Glutamatergic neuron (in vitro differentiated cells): ENCODE results near the gene CASKIN1. TPM values are rescaled to one million over a fixed set of nuclear protein-coding genes. Genes with fewer than 3 reads are reported as not detected.

Source experiments
- DNase-seq: peaks from one replicate; pipeline ENCODE4 v3.0.0; 2022
- H3K27ac Mint-ChIP-seq: one replicate; pipeline ENCODE4 v1.8.0; 2020; ENCODE audit warnings: mild to moderate bottlenecking, mixed read lengths, inconsistent platforms; ENCODE audit not compliant: unreplicated experiment
- H3K27me3 Mint-ChIP-seq: one replicate; pipeline ENCODE4 v1.8.0; 2020; ENCODE audit warnings: mild to moderate bottlenecking, moderate library complexity, mixed read lengths, inconsistent platforms; ENCODE audit not compliant: unreplicated experiment
- H3K36me3 Mint-ChIP-seq: one replicate; pipeline ENCODE4 v1.8.0; 2020; ENCODE audit warnings: mild to moderate bottlenecking, mixed read lengths, inconsistent platforms; ENCODE audit not compliant: unreplicated experiment
- H3K4me1 Mint-ChIP-seq: one replicate; pipeline ENCODE4 v1.8.0; 2020; ENCODE audit warnings: mild to moderate bottlenecking, low read depth, mixed read lengths, inconsistent platforms; ENCODE audit not compliant: unreplicated experiment
- H3K4me3 Mint-ChIP-seq: one replicate; pipeline ENCODE4 v1.8.0; 2020; ENCODE audit warnings: mild to moderate bottlenecking, mixed read lengths, inconsistent platforms; ENCODE audit not compliant: unreplicated experiment
- H3K9me3 Mint-ChIP-seq: one replicate; pipeline ENCODE4 v1.8.0; 2020; ENCODE audit warnings: mild to moderate bottlenecking, moderate library complexity, mixed read lengths, inconsistent platforms; ENCODE audit not compliant: unreplicated experiment
- total RNA-seq: library from RNA; stranded (reverse); fragmentation: NEBNext Ultra II Directional; extraction: Animal tissue kit (Norgen Biotek cat#: 25700); gene quantifications from one replicate; pipeline ENCODE4 v1.2.1, GENCODE V29; 2021; ENCODE audit not compliant: unreplicated experiment
- TF ChIP-seq, protein P1 (sequence below): fragments of 200-600 bp; sonication (generic); IDR thresholded peaks from one replicate; pipeline ENCODE4 v1.5.0; 2021; ENCODE audit not compliant: partially characterized antibody, unreplicated experiment

The CASKIN1 gene
- total RNA-seq, 1 donor from 2014 or later: 31.6 TPM

DNA sequence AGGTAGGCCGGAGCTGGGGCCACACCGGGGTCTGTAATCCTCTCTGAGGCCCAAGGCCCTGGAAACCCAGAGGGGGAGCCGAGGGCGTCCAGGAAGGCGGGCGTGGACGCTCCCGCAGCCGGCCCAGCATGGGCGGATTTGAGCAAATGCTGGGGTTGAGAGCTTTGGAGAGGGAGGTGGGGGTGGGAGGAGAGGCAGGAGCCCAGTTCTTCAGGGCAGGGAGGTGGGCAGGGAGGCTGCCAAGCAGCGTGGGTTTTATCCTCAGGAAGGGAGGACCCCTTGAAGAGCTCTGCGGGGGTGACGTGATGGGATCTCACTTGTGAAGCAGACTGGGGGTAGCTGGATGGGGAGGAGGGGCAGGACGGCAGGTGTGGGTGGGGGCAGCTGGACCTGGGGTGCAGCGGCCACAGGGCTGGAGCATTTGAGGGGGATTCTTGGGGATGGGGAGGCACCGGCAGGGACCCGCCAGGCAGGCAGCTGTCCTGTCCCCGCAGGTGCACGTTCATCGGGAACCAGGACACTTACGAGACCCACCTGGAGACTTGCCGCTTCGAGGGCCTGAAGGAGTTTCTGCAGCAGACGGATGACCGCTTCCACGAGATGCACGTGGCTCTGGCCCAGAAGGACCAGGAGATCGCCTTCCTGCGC lies 23.6 kb downstream of the CASKIN1 start:
- H3K27ac Mint-ChIP-seq: no peak overlapping the region
- H3K4me3 Mint-ChIP-seq: no peak overlapping the region
- no peak for DNase-seq
- H3K36me3 Mint-ChIP-seq: no peaks in the 10 kb centered on the region
- TF ChIP-seq, protein P1, sequence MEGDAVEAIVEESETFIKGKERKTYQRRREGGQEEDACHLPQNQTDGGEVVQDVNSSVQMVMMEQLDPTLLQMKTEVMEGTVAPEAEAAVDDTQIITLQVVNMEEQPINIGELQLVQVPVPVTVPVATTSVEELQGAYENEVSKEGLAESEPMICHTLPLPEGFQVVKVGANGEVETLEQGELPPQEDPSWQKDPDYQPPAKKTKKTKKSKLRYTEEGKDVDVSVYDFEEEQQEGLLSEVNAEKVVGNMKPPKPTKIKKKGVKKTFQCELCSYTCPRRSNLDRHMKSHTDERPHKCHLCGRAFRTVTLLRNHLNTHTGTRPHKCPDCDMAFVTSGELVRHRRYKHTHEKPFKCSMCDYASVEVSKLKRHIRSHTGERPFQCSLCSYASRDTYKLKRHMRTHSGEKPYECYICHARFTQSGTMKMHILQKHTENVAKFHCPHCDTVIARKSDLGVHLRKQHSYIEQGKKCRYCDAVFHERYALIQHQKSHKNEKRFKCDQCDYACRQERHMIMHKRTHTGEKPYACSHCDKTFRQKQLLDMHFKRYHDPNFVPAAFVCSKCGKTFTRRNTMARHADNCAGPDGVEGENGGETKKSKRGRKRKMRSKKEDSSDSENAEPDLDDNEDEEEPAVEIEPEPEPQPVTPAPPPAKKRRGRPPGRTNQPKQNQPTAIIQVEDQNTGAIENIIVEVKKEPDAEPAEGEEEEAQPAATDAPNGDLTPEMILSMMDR: no peak
- peaks cover 2% of the 10 kb centered on the region for H3K27me3 Mint-ChIP-seq
- H3K9me3 Mint-ChIP-seq: no peaks in the 10 kb centered on the region
- H3K4me1 Mint-ChIP-seq: peaks cover 3% of the 10 kb centered on the region

DNA sequence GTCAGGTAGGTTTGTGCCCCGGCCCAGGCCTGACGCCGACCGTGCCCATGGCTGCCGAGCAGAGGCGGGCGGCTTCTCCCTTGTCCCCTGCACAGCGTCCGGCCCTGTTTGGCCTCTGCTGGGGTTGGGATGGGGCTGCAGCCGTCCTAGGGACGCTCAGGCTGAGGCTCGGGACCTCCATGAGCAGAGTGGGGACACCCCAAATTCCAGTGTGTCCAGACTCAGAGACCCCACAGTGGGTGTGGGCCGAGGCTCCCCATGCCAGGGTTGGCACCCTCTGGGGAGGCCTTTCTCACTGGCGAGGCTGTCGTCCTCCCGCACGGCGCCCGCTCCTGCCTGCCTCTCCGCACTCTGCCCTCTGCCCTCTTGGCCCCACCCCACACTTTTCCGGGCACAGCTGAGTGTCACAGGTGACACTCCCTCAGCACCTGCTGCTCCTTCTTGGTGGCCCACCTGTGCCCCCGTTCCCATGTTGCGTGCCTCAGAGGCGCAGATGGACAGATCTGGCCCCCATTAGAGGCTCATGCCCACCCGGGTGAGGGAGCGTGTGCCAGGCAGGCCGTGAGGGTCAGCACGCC lies 24.7 kb downstream of the CASKIN1 start:
- TF ChIP-seq, protein P1: no peak
- H3K36me3 Mint-ChIP-seq: no peaks in the 10 kb centered on the region
- DNase-seq: no peak
- H3K27ac Mint-ChIP-seq: no peak overlapping the region
- peaks cover 2% of the 10 kb centered on the region for H3K27me3 Mint-ChIP-seq
- no peaks in the 10 kb centered on the region for H3K9me3 Mint-ChIP-seq
- no peak overlapping the region for H3K4me3 Mint-ChIP-seq
- peaks cover 3% of the 10 kb centered on the region for H3K4me1 Mint-ChIP-seq

DNA sequence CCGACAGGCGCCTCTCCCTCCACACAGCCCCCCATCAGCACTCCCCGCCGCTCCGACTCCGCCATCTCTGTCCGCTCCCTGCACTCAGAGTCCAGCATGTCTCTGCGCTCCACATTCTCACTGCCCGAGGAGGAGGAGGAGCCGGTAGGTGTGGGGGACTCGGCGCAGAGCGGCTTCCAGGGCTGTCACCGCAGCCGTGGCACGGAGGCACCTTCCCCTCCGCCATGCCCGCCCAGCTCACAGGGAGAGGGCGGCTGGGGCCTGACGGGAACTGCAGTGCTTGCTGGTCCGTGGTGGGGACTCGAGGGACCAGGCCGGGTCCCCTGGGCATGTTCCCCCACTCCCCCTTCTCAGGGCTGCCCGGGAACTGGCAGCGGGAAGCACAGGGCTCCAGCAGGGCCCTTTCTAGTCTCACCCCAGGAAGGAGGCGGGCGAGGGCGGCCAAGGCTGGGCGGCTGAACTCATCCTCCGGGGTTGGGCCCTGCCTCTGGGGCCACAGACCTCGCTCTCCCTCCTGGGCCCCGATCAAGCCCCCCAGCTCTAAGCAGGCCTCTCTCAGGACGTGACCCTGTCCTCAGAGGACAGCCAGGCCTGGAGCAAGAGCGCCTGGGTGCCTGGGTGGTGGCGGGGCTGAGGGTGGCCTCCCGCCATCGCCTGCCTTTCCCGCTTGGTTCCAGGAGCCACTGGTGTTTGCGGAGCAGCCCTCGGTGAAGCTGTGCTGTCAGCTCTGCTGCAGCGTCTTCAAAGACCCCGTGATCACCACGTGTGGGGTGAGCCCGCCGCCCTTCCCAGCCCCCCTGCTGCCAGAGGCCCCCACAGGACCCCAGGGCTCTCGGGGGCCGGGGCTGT lies 25.6 kb downstream of the CASKIN1 start:
- TF ChIP-seq, protein P1: no peak

DNA sequence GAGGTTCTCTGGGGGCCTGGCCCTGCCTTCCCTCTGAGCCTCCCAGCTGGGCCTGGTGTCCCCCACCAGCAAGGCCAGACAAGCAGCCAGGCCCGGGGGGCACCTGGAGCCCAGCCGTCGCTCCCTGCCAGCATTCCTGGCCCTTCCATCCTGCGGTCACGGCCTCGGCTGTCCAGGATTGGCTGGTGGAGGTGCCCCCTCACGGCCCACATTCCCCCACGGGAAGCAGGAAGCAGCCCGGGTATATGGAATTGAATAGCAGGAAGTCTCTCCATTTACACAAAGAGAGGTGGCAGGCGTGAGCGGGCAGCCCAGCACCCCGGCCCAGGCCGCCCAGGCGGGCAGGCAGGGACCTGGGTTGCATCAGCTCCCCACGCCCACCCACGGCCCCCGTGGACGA lies 26.3 kb downstream of the CASKIN1 start:
- no peak for DNase-seq
- Mint-ChIP-seq H3K4me1 (peaks cover 3% of the 10 kb centered on the region), H3K9me3 (no peaks in the 10 kb centered on the region), H3K36me3 (no peaks in the 10 kb centered on the region), H3K4me3 (no peak overlapping the region), H3K27ac (no peak overlapping the region), H3K27me3 (peaks cover 4% of the 10 kb centered on the region)
- TF ChIP-seq, protein P1: no peak

More for the DNA sequence above, 25.6 kb downstream of the CASKIN1 start:
- Mint-ChIP-seq H3K4me3 (no peak overlapping the region), H3K9me3 (no peaks in the 10 kb centered on the region), H3K27ac (no peak overlapping the region), H3K36me3 (no peaks in the 10 kb centered on the region), H3K4me1 (peaks cover 3% of the 10 kb centered on the region), H3K27me3 (peaks cover 4% of the 10 kb centered on the region)
- DNase-seq: no peak
